Skin of body (tissue), 2 donors: ENCODE results near the gene OAT. TPM values are rescaled to one million over a fixed set of nuclear protein-coding genes. Genes with fewer than 3 reads are reported as not detected.

Source experiments
- DNase-seq: peaks from one replicate; lab custom pipeline; 2025; lab: John Stamatoyannopoulos, UW
- total RNA-seq: library from RNA; depleted of rRNA; stranded (reverse); fragments of >200 nt; gene quantifications from one replicate; pipeline ENCODE4 v1.2.3, GENCODE V29; 2014

OAT gene
- total RNA-seq, 1 donor from 2014 or later = 132 TPM

DNA sequence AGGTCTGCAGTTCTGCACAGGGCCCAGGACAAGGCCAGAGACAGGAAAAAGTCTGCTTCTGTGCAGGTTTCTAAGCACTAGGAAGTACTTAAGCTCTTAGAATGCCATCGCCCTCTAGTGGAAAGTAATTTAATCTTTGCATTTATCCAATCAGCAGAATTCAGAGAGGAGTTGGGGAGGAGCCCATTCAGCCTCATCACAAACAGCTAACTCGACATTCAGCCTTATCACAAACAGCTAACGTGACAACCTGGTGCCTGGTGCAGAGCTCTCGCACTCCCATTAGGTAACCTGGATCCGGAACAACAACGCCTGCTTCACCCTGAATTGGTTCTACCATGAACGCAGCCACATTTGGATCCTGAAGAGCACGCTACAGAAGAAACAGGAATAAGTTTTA, 15.2 kb downstream of the OAT start:
- DNase-seq = peak; percentile 48

GRCh38 chr10:124402273-124402672, 16.4 kb downstream of the OAT start:
- no peak for DNase-seq

- DNase-seq = no peak
Measured at GRCh38 chr10:124401633-124402032, 17.1 kb downstream of the OAT start.

- no peak for DNase-seq
Measured at GRCh38 chr10:124394583-124394982, 24.1 kb downstream of the OAT start.

DNA sequence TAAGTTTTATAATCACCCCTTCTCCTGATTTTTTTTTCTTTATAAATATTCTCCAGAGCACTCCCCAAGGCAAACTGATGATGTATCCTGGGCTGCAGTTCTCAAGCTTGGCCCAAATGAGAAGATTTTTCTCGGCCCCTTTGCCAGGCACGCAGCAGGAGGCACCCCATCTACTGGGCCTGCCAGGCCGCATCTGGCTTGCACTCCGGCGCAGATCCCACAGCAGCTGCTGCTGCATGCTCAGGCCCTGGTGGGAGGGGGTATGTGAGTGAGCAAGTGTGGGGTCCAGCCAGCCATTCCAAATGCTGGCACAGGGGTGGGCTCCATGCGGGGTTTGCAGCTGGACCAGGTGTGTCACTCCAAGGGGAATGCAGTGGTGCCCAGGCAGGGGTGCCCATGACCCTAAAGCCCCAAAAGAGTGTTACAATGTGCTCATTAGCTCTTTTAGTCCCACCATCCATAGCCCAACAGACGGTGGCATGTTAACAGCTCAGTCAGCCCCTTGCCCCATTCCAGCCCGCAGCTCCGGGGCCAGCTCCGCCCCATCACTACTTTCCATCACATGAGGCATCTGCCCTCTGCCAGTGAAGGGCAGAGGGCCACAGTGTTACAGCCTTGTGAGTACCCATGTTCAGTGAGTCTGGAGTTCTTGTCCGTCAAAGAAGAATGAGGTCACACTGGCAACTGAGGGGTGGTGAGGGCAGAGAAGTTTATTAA, 25.9 kb downstream of the OAT start:
- no peak for DNase-seq

DNA sequence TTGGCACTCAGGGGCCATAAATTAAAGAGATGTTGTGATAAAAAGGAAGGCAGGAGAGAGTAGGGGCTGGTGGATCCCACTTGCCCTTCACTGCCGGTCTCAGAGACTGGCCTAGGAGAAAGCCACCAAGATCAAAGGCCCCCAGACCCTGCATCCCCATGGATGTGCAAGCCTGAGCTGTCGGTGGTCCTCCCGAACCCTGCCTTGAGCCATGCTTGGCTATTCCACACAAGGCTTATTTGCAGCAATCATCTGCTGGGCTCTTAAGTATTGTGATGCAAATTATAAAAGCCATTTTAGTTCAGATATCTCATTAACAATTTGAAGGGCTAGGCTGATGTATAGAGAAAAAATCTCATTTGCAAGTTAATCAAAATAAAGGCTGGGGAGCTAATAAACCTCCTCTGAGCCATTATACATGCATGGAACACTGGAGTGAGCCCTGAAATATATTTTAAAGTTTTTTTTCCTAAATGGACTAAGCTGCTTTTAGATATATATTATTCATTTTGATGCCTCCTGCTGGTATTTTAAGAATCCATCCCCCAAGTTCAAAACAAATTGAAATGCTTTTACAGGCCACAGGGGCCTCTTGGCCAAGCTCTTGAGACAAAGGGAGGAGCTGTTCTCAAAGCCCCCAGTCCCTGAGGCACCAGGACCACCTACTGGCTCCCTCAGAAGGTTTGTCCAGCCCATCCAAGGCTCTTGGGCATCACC, 28.1 kb downstream of the OAT start:
- DNase-seq = no peak

GRCh38 chr10:124389613-124390361, 28.9 kb downstream of the OAT start:
- DNase-seq = no peak

DNA sequence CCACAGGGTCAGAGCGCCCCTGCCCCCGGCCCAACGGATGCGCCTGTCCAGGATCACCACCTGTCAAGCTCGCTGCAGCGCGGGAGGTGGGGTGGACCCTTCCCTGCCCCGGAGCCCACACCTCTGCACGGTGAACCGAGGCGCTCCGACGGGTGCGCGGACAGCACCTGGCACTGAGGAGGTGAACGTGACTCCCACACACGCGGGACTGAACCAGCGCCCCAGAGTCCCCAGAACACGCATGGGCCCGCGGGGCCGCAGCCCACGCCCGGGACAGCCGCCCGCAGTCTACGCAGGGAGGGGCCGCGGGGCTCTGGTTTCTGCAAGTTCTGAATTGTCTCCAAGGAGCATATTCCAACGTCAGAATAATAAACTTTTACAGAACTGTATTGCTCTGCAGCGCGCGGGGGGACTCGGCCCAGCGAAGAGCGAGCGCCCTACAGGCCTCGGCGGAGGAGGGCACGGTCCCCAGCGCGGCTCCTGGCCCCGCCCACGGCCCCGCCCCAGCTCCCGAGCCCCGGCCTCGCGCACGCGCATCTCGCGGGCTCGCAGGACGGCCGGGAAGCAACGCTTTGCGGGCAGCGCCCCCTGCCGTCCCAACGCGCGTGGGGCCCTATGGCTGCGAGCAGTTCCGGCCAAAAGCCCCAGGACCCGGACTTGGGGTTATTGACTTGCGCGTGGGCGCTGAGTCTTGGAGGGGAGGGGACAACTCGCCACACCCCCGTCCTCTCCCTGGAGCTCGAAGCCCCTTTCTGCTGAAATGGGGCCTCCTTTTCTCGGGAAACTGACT, 29.7 kb downstream of the OAT start:
- DNase-seq = peak; percentile 69

- DNase-seq = no peak
Measured at GRCh38 chr10:124388476-124388822, 30.3 kb downstream of the OAT start.

DNA sequence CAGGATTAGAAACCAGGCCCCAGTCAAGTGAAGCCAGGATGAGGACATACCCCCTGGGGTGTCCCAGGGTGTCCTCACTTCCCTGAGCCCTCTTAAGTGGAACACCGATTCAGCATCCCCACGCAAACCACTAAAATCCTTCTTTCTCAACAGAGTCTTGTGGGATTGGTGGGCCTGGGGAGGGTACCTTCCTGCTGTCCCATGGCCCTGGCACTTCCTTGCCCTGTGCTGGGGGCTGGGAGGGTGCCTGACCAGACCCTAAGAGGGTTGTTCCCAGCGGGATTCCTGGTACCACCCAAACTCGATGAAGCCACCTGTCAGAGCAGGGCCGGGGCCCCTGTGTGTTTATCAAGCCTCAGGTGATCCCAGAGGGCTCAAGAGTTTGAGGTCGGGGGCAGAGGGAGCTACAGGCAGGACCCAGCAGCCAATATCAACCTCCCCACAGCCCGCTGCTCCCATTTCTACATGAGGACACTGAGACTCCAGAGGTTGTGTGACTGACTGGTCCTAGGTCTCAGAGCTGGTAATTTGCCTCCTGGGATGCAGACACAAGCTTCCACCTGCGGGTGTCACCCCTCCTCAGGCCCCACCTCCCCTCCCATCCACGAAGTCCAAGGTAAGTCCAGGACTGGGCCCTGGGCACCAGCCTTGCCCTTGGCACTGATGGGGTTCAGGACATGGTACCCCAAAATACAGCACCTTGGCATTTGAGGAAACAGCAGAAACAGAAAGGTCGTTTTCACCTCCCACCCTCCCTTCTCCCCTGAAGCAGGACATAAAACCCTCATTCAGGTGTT, 31.4 kb downstream of the OAT start:
- DNase-seq = no peak

DNA sequence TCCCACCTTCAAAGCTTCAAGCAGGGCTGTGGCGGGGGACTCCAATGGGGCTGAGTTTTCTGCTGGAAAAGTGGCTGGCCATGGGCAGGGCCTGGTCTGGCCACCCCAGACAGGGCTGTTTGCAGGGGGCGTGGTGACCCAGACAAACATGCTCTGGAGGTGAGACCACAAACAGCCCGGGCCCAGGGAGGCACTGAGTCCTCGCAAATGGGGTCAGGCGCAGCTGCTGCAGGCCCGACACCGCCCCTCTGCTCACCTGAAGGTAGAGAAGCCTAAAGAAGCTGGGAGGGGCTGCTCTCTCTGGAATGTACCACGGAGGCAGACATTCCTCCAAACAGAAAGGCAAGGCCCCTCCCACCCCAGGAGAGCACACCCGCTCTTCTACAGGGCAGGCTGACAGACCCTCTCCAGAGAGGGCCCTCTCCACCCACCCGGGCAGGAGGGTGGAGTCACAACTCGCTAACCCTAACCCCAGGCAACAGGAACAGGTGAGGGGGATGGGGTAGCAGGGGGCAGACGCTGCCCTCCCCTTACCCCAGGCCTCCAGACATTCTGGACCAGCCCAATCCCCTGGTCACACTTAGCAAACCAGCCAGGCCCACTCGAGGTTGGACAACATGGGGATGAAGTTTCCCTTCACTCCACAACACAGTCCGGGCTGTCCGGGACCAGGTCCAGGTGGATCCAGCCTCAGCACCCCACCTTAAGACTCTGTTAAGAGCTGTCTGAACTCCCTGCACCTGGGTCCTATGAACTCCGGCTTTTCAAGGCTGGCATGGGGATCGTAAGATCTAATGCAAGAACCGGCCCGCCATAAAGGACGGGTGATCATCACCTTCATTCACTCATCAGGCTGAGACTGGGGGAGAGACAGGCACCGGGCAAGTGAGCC, 32.3 kb downstream of the OAT start:
- DNase-seq = no peak

DNA sequence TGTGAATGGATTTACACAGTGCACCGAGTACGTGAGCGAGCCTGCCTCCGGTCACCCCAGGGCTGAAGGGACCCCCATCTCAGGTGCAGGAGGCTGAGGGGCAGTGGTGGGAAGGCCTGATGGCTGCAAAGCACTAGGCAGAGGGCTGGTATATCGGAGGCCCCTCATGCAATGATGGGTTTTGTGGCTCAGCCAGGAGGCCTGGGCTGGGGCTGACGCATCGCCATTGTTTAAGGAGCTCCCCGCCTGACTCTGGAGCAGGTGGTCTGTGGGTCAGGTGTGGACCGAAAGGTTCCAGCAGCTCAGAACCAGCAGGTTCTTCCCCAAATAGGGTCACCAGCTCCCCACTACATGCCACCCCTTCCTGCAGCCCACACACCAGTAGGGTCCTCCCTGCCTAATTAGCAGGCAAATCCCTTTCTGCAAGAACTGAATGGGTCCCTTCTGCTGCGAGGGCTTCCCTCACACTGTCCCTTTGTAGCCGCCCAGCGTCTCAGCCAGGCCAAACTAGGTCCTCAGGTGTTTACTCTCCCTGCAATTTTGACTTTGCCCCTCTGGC, 33.0 kb downstream of the OAT start:
- DNase-seq = no peak

DNA sequence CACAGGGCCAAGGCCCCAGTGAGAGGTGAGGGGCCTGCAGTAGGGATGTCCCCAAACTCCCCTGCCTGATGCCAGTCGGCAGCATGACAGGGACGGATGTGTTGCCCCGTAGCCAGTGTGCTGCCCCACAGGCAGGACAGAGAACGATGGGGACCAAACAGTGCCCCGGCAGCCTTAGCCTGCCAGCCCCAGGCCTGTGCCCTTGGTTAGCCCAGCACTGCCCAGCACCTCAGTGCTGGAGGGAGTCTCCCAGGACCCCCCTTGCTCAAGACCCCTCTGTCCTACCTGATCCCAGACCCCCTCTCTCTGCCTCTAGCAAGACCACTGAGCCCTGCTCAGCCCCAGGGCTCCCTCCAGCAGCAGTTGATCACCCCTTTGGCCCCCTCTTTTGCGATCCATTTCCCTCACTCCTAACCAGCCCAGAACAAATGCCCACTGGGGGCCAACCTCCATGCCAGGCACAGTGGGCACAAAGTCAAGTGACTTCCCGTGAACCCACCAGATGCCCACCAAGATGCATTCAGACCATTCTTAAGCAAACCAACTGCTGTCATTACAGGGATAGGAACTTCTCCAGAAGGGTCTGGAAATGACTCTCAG, 34.0 kb downstream of the OAT start:
- DNase-seq = no peak

GRCh38 chr10:124384172-124384571, 34.6 kb downstream of the OAT start:
- DNase-seq = no peak

- no peak for DNase-seq
Measured at GRCh38 chr10:124383496-124383895, 35.2 kb downstream of the OAT start.

- DNase-seq = no peak
Measured at GRCh38 chr10:124381011-124381611, 37.6 kb downstream of the OAT start.

DNA sequence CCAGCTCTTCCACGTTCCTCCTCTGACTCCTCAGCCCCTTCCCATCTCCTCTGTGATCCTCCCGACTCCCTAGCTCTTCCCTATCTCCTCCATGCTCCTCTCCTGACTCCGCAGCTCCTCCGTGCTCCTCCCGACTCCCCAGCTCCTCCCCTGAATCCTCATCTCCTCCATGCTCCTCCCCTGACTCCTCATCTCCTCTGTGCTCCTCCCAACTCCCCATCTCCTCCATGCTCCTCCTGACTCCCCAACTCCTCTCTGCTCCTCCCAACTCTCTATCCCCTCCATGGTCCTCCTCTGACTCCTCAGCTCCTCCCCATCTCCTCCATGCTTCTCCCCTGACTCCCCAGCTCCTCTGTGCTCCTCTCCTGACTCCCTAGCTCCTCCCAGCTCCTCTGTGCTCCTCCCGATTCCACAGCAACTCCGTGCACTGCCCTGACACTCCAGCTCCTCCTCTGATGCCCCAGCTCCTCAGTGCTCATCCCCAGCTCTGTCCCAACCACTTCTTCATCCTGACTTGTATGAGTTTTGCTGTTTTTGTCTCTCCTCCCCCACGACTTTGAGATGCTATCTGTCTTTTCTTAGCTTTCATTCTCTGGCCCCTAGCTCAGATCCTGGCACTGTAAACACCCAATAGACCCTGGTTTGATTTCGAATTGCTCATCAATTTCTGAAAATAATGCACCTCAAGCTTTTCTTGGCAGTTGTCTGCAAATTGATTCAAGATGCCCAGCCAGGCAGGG, 38.3 kb downstream of the OAT start:
- DNase-seq = no peak

GRCh38 chr10:124379609-124380193, 39.0 kb downstream of the OAT start:
- no peak for DNase-seq
